IPS-18a (cell line): Measurements from ENCODE around the gene FN3KRP.
A peak's percentile ranks its signal among the peaks of the same experiment; 100 is the strongest.
"Not testable (repeated sequence)": the region's sequence is repeated elsewhere in the genome, so short reads cannot be mapped to it uniquely, and the experiment has no call there.

ENCODE experiments used
- H3K27ac ChIP-seq: one replicate; pipeline ENCODE4 v1.5.1; 2013; ENCODE audit warnings: low read length
- H3K27me3 ChIP-seq: one replicate; pipeline ENCODE4 v1.6.1; 2013; ENCODE audit warnings: mild to moderate bottlenecking, low read length; ENCODE audit not compliant: control insufficient read depth, insufficient read depth
- H3K36me3 ChIP-seq: one replicate; pipeline ENCODE4 v1.6.1; 2013; ENCODE audit warnings: low read depth, low read length; ENCODE audit not compliant: control insufficient read depth
- H3K4me1 ChIP-seq: one replicate; pipeline ENCODE4 v1.6.1; 2013; ENCODE audit warnings: low read depth, low read length; ENCODE audit not compliant: control insufficient read depth
- H3K4me3 ChIP-seq: one replicate; pipeline ENCODE4 v1.5.1; 2013; ENCODE audit warnings: low read length
- H3K9ac ChIP-seq: one replicate; pipeline ENCODE4 v1.6.1; 2013; ENCODE audit warnings: mild to moderate bottlenecking, low read length, moderate library complexity
- H3K9me3 ChIP-seq: one replicate; pipeline ENCODE4 v1.6.1; 2013; ENCODE audit warnings: low read depth, low read length; ENCODE audit not compliant: control insufficient read depth

The FN3KRP gene

DNA sequence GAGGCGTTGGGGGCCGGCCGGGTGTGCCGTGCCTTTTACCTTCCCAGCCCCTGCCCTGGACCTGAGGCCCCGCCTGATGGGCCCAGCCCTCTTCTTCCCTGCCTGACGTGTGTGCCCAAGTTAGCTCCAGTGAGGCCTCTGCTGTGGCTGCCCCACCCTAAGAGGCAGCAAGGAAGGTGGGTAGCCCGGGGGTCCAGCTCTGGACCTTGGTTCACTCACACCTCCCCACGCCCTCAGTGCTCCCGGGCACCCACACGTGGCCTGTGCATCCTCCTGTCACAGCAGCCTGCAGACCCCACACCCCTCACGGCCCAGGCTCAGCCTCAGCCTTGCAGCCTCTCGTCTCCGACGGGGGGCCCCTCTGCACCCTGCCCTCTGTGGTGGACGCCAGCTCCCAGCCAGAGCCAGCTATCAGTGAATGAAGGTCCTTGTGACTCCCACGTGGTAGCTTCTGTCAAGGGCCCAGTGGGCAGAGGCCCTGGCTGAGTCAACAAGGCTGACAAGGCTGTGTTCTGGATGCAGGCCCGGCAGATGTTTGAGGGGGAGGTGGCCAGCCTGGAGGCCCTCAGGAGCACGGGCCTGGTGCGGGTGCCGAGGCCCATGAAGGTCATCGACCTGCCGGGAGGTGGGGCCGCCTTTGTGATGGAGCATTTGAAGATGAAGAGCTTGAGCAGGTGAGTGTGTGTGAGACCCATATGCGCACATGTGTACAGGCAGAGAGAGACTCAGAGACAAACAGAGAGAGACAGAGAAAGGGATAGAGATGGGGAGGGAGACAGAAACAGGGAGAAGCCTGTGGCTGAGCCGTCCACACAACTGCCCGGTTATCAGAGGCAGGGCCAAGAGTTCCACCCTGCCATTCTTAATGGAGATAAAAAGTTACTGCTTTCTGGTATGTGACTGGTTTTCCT is 21.7 kb downstream of the FN3KRP start:
- no peak overlapping the region for H3K4me3 ChIP-seq
- H3K4me1 ChIP-seq, result no peaks in the 10 kb centered on the region
- H3K27ac ChIP-seq, result no peak overlapping the region
- H3K9ac ChIP-seq, result no peak overlapping the region
- H3K27me3 ChIP-seq, result no peaks in the 10 kb centered on the region
- peaks cover 9% of the 10 kb centered on the region for H3K9me3 ChIP-seq
- H3K36me3 ChIP-seq, result peaks cover 11% of the 10 kb centered on the region

DNA sequence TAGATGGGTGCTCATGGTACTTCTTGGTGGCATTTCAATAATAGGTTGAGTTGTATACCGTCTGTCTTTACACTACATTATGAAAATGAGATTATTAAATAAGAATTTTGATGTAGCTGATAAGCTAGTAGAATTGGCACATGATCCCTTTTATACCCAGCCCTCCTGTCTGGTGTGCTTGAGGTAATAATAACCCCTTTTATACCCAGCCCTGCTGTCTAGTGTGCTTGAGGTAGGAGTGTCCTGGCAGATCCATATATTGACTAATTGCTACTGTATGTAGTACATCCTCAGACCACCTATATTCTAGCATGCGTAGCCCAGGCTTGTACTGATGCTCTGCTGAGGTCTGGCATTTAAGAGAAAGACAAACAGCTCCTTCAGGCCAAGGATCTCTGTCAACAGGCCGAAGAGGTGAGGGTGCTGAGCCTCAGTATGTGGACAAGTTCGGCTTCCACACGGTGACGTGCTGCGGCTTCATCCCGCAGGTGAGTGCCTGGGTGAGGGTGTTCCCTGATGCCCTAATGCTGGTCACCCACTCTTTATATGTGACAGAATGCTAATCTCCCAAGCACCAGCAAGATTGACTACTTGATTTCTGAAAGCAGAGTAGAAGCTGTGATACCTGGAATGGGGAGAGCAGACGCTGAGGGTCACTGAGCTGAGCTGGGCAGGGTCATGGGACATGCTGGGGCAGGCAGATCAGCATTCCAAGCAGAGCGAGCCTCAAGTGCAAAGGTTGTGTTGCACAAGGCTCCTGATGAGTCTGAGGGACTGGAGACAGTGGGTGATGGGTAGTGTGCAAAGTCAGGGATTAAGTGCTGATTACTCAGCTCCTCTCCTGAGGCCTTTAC is 24.6 kb downstream of the FN3KRP start:
- Histone ChIP-seq H3K9me3 (peaks cover 9% of the 10 kb centered on the region), H3K27me3 (no peaks in the 10 kb centered on the region), H3K4me1 (no peaks in the 10 kb centered on the region), H3K36me3 (peaks cover 11% of the 10 kb centered on the region), H3K27ac (no peak overlapping the region), H3K4me3 (no peak overlapping the region), H3K9ac (no peak overlapping the region)

DNA sequence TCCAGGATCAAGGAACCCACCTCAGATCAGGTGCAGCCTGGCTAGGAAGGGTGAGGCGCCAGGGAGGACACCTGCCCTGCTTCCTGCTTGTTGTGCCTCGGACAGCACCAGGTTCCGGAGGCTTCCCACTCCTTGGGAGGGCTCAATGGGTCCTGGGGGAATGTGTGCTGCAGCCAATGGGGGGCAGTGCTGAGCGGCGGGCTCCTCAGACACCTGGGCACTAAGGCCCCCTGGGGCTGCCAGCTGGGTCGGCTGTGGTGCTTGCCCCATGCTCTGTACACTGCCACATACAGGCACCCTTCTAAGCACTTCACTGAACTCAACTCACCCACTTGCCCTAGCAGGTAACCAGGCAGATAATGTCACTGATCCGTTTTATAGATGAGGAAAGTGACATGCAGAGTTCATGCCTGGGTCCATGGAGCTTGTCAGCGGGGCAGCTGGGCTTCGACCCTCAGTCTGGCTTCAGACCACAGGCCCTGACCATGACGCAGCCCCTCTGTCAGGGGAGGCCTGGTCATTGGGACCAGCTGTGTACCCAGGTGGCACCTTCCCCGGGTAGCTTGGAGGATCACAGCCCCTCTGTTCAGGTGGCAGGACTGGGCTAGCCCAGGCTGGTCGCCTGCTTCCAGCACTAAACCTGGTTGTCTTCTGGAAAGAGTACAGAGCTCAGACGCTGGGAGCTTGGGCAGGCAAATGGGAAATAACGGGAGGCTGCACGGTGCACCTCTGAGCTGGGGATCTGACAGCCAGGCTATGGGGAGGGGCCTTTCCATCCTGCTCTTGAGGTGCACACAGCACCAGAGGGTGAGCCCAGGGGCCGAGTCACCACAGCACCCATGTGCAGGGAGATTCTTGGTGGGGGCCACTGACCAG is 27.1 kb downstream of the FN3KRP start:
- H3K9ac ChIP-seq, result no peak overlapping the region
- H3K9me3 ChIP-seq, result peaks cover 9% of the 10 kb centered on the region
- H3K27me3 ChIP-seq, result no peaks in the 10 kb centered on the region
- H3K27ac ChIP-seq, result no peak overlapping the region
- no peak overlapping the region for H3K4me3 ChIP-seq
- peaks cover 11% of the 10 kb centered on the region for H3K36me3 ChIP-seq
- H3K4me1 ChIP-seq, result no peaks in the 10 kb centered on the region

DNA sequence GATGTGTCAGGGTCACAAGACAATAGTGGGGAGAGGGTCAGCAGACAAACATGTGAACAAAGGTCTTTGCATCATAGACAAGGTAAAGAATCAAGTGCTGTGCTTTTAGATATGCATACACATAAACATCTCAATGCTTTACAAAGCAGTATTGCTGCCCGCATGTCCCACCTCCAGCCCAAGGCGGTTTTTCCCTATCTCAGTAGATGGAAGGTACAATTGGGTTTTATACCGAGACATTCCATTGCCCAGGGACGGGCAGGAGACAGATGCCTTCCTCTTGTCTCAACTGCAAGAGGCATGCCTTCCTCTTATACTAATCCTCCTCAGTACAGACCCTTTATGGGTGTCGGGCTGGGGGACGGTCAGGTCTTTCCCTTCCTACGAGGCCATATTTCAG is 28.2 kb downstream of the FN3KRP start:
- not testable (repeated sequence) for H3K9ac ChIP-seq, H3K9me3 ChIP-seq, H3K27me3 ChIP-seq, H3K27ac ChIP-seq, H3K4me3 ChIP-seq, H3K4me1 ChIP-seq
- peaks cover 11% of the 10 kb centered on the region for H3K36me3 ChIP-seq

DNA sequence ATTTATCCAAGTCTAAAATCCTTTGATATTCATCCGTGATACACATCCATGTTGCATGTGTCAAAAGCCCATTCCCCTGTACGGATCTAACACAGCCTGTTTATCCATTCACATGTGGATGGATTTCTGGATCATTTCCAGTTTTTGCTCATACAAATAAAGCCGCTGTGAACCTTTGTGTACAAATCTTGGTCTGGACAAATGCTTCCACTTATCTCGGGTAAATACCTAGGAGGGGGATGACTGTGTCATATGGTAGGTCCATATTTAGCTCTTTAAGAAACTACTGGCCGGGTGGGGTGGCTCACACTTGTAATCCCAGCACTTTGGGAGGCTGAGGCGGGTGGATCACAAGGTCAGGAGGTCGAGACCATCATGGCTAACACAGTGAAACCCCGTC is 29.0 kb downstream of the FN3KRP start:
- Histone ChIP-seq H3K9me3 (peaks cover 4% of the 10 kb centered on the region), H3K4me1 (no peaks in the 10 kb centered on the region), H3K9ac (no peak overlapping the region), H3K36me3 (peaks cover 9% of the 10 kb centered on the region), H3K4me3 (no peak overlapping the region), H3K27ac (no peak overlapping the region), H3K27me3 (peaks cover 8% of the 10 kb centered on the region)

DNA sequence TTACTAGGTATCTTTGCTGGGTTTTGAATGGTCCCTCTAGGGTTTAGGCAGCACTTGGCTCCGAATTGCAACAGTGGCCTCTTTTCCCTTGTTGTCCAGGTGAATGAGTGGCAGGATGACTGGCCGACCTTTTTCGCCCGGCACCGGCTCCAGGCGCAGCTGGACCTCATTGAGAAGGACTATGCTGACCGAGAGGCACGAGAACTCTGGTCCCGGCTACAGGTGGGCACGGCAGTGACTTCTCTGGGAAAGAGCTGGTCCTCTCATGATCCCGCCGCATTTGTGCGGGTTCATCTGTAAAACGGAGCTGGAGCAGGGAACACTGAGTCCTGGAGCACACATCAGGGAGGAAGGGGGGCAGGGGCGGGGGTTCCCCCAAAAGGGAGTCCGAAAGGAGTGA is 32.2 kb downstream of the FN3KRP start:
- Histone ChIP-seq H3K9ac (no peak overlapping the region), H3K36me3 (no peaks in the 10 kb centered on the region)

DNA sequence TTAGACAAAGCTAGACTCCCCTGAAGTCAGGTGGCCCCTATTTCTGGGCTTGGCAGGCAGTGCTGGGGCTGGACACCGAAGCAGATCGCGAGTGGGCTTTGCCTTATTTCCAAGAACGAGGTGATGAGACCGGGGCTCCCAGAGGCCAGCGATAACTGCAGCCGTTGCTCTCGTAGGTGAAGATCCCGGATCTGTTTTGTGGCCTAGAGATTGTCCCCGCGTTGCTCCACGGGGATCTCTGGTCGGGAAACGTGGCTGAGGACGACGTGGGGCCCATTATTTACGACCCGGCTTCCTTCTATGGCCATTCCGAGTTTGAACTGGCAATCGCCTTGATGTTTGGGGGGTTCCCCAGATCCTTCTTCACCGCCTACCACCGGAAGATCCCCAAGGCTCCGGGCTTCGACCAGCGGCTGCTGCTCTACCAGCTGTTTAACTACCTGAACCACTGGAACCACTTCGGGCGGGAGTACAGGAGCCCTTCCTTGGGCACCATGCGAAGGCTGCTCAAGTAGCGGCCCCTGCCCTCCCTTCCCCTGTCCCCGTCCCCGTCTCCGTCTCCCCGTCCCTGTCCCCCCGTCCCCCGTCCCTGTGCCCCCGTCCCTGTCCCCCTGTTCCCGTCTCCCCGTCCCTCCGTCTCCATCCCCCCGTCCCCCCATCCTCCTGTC is 33.9 kb downstream of the FN3KRP start:
- Histone ChIP-seq H3K27me3 (peaks cover 13% of the 10 kb centered on the region), H3K36me3 (no peaks in the 10 kb centered on the region), H3K27ac (no peak overlapping the region), H3K9me3 (no peaks in the 10 kb centered on the region), H3K9ac (no peak overlapping the region), H3K4me3 (peak overlapping the region; percentile 37), H3K4me1 (peaks cover 16% of the 10 kb centered on the region)

More for the DNA sequence above, 32.2 kb downstream of the FN3KRP start:
- H3K27me3 ChIP-seq, result peaks cover 13% of the 10 kb centered on the region
- no peak overlapping the region for H3K4me3 ChIP-seq
- H3K9me3 ChIP-seq, result no peaks in the 10 kb centered on the region
- peaks cover under 1% of the 10 kb centered on the region for H3K4me1 ChIP-seq
- no peak overlapping the region for H3K27ac ChIP-seq

DNA sequence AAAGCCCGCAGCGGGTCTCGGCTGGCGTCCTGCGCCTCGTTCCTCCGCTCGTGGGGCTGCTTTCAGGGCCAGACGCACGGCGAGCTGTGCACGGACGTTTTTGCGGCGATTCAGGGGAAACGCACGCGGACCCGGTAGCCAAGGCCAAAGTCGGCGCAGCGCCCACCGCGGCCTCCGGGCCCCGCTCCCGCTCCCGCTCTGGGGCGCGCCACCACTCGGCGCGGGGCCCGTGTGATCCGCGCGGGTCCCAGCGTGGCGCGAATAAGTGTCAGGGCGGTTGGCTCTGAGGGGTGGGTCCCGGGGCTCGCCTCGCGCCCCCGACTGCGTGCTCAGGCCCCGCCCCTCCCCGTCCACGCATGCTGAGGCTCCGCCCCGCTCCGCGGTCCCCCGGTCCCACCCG is 34.7 kb downstream of the FN3KRP start:
- H3K4me1 ChIP-seq, result peaks cover 24% of the 10 kb centered on the region
- no peaks in the 10 kb centered on the region for H3K36me3 ChIP-seq
- H3K4me3 ChIP-seq, result peak overlapping the region; percentile 54
- no peaks in the 10 kb centered on the region for H3K9me3 ChIP-seq
- H3K27ac ChIP-seq, result no peak overlapping the region
- no peak overlapping the region for H3K9ac ChIP-seq
- peaks cover 13% of the 10 kb centered on the region for H3K27me3 ChIP-seq

DNA sequence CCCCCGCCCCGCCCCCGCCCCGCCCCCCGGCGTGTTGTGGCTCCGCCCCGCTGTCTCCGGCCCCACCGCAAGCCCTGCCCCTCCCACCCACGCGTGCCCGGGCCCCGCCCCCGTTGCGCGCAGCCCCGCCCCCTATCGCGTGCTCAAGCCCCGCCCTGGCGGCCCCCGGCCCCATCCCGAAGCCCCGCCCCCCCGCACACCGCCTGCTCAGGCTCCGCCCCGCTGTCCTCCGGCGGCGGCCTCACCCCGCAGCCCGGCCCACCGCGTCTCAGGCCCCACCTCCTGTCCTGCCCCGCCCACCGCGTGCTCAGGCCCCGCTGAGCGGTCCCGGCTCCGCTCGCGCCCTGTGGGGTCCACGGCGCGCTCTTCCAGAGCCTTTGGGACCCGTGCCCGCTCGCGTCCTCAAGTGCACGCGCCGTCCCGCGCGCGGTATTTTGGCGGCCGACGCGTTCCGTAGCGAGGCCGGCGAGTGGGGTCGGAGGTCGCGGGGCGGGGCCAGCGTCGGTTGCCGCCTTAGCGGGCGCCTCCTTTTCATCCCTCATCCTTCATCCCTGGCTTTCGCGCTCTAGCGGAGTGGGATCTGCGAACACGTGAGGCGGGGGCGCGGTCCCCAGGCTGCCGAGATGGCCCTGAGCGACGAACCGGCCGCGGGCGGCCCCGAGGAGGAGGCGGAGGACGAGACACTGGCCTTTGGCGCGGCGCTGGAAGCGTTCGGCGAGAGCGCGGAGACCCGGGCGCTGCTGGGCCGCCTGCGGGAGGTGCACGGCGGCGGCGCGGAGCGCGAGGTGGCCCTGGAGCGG is 35.3 kb downstream of the FN3KRP start, which contains the start of gene TBCD:
TSS of gene TBCD (plus strand) at position 495 of the 800 bp plus-strand sequence. CDS start at position 624, 129 bp downstream.
- Histone ChIP-seq H3K4me1 (peaks cover 25% of the 10 kb centered on the region), H3K27me3 (peaks cover 13% of the 10 kb centered on the region), H3K36me3 (no peaks in the 10 kb centered on the region), H3K9me3 (no peaks in the 10 kb centered on the region), H3K27ac (no peak within 1 kb of the TSS), H3K4me3 (peak within 1 kb of the TSS; percentile 73), H3K9ac (peak within 1 kb of the TSS; percentile 44)
